OCI-LY1 (cell line): ENCODE measurements around the gene SPTY2D1.

ENCODE experiments used
- CTCF ChIP-seq: fragments of 200-600 bp; sonication (generic), shearing (Covaris generic); IDR thresholded peaks from 2 replicates; pipeline ENCODE4 v1.5.1; 2017; ENCODE audit warnings: mild to moderate bottlenecking, antibody characterized with exemption, low read length, moderate library complexity, mixed read lengths
- EZH2 ChIP-seq: fragments of 200-600 bp; sonication (generic), shearing (Covaris generic); IDR thresholded peaks from 2 replicates; pipeline ENCODE4 v1.8.0; 2017; ENCODE audit warnings: borderline replicate concordance, mixed run types, mild to moderate bottlenecking, antibody characterized with exemption, low read length, moderate library complexity, mixed read lengths

- TF ChIP-seq CTCF (no peak), EZH2 (no peak)
Observed at GRCh38 chr11:18633256-18634139, 644 bp downstream of the SPTY2D1 start.
